IMR-90 (cell line): ENCODE data around the gene FJX1. TPM values are rescaled to one million over a fixed set of nuclear protein-coding genes. Genes with fewer than 3 reads are reported as not detected.
A peak's percentile ranks its signal among the peaks of the same experiment; 100 is the strongest.

ENCODE experiments used
- ATAC-seq: fragments of 200-7000 bp; cut with Tn5 transposase; 2 replicates; pipeline ENCODE4 v1.9.1; 2020; ENCODE audit warnings: low read depth, mild to moderate bottlenecking, moderate library complexity
- BruUV-seq: library from RNA; stranded (reverse); fragments of 400-500 nt; replicated peaks from 2 replicates; lab custom pipeline; 2021; lab: Mats Ljungman, UMichigan
- CTCF ChIA-PET: fragments of 300-600 bp; formaldehyde crosslinking; extraction: SDS; loops from one replicate; lab custom pipeline; 2021; ENCODE audit warnings: antibody characterized with exemption; lab: Yijun Ruan, JAX
- POLR2A ChIA-PET: fragments of 300-600 bp; sonication (Branson Sonifier 250); formaldehyde crosslinking; loops from one replicate; lab custom pipeline; 2022; ENCODE audit warnings: antibody characterized with exemption; ENCODE audit not compliant: unreplicated experiment; lab: Charles Lee
- DNase-seq: peaks from one replicate; pipeline ENCODE4 v3.0.0; 2013
- H2AFZ ChIP-seq: replicated peaks from 2 replicates; pipeline ENCODE3; 2013; ENCODE audit warnings: low read length, mild to moderate bottlenecking; ENCODE audit not compliant: poor library complexity
- H2AK5ac ChIP-seq: 2 replicates; pipeline ENCODE4 v1.6.1; 2013; ENCODE audit warnings: low read depth, low read length, inconsistent platforms
- H2AK9ac ChIP-seq: replicated peaks from 2 replicates; pipeline ENCODE3; 2013; ENCODE audit warnings: mild to moderate bottlenecking, low read depth, low read length, moderate library complexity; ENCODE audit not compliant: poor library complexity
- H2BK120ac ChIP-seq: 2 replicates; pipeline ENCODE4 v1.6.1; 2013; ENCODE audit warnings: low read depth, low read length, inconsistent platforms
- H2BK15ac ChIP-seq: 3 replicates; pipeline ENCODE4 v1.6.1; 2013; ENCODE audit warnings: low read depth, low read length, inconsistent platforms
- H2BK20ac ChIP-seq: 2 replicates; pipeline ENCODE4 v1.6.1; 2013; ENCODE audit warnings: low read depth, mild to moderate bottlenecking, inconsistent platforms, low read length, moderate library complexity
- H2BK5ac ChIP-seq: 2 replicates; pipeline ENCODE4 v1.6.1; 2013; ENCODE audit warnings: mild to moderate bottlenecking, low read depth, low read length, inconsistent platforms; ENCODE audit not compliant: poor library complexity, severe bottlenecking
- H3K14ac ChIP-seq: replicated peaks from 2 replicates; pipeline ENCODE4 v1.6.1; 2013; ENCODE audit warnings: low read depth, low read length, inconsistent platforms
- H3K18ac ChIP-seq: 2 replicates; pipeline ENCODE4 v1.6.1; 2013; ENCODE audit warnings: low read depth, low read length, control low read depth
- H3K23ac ChIP-seq: 2 replicates; pipeline ENCODE4 v1.6.1; 2013; ENCODE audit warnings: low read depth, low read length, inconsistent platforms
- H3K27ac ChIP-seq: 2 replicates; pipeline ENCODE4 v1.5.1; 2013; ENCODE audit warnings: mild to moderate bottlenecking, control low read depth, low read length; ENCODE audit not compliant: insufficient read depth
- H3K27me3 ChIP-seq: 2 replicates; pipeline ENCODE4 v1.6.1; 2013; ENCODE audit warnings: low read length; ENCODE audit not compliant: control insufficient read depth, insufficient read depth
- H3K36me3 ChIP-seq: 2 replicates; pipeline ENCODE4 v1.6.1; 2013; ENCODE audit warnings: low read length, mixed read lengths; ENCODE audit not compliant: control insufficient read depth, insufficient read depth
- H3K4ac ChIP-seq: 2 replicates; pipeline ENCODE4 v1.6.1; 2013; ENCODE audit warnings: low read depth, low read length, inconsistent platforms
- H3K4me1 ChIP-seq: 2 replicates; pipeline ENCODE4 v1.6.1; 2013; ENCODE audit warnings: low read length, mixed read lengths; ENCODE audit not compliant: control insufficient read depth, insufficient read depth
- H3K4me2 ChIP-seq: 2 replicates; pipeline ENCODE4 v1.6.1; 2013; ENCODE audit warnings: low read depth, mild to moderate bottlenecking, control low read depth, low read length, moderate library complexity
- H3K4me3 ChIP-seq: 2 replicates; pipeline ENCODE4 v1.5.1; 2013; ENCODE audit warnings: low read depth, mild to moderate bottlenecking, control low read depth, low read length, moderate library complexity; ENCODE audit not compliant: insufficient read depth
- H3K56ac ChIP-seq: 2 replicates; pipeline ENCODE4 v1.6.1; 2013; ENCODE audit warnings: low read length, inconsistent platforms; ENCODE audit not compliant: insufficient read depth; ENCODE audit errors: extremely low read depth
- H3K79me1 ChIP-seq, 2 experiments: 2 replicates each; pipeline ENCODE4 v1.6.1; 2013; ENCODE audit warnings: low read length in 2 of 2, inconsistent platforms in 1 of 2, low read depth in 1 of 2
- H3K9ac ChIP-seq: 2 replicates; pipeline ENCODE4 v1.6.1; 2013; ENCODE audit warnings: low read depth, low read length, control low read depth
- H3K9me1 ChIP-seq: 2 replicates; pipeline ENCODE4 v1.6.1; 2013; ENCODE audit warnings: low read length, inconsistent platforms; ENCODE audit not compliant: insufficient read depth
- H3K9me3 ChIP-seq: 2 replicates; pipeline ENCODE4 v1.6.1; 2013; ENCODE audit warnings: low read length; ENCODE audit not compliant: control insufficient read depth, insufficient read depth
- H4K20me1 ChIP-seq: 2 replicates; pipeline ENCODE4 v1.6.1; 2013; ENCODE audit warnings: low read length, inconsistent platforms; ENCODE audit not compliant: insufficient read depth
- H4K5ac ChIP-seq: 2 replicates; pipeline ENCODE4 v1.6.1; 2013; ENCODE audit warnings: mild to moderate bottlenecking, low read depth, low read length, control low read depth
- H4K8ac ChIP-seq, 2 experiments: 2 replicates each; pipeline ENCODE4 v1.6.1; 2013; ENCODE audit warnings: low read depth in 2 of 2, low read length in 2 of 2, control low read depth in 1 of 2, inconsistent platforms in 1 of 2
- H4K91ac ChIP-seq: 2 replicates; pipeline ENCODE4 v1.6.1; 2013; ENCODE audit warnings: low read depth, low read length, inconsistent platforms; ENCODE audit not compliant: insufficient read depth
- BHLHE40 ChIP-seq: fragments of 150-350 bp; IDR thresholded peaks from 2 replicates; pipeline ENCODE4 v1.6.1; 2016; ENCODE audit warnings: mild to moderate bottlenecking, low read depth, low read length
- CEBPB ChIP-seq: IDR thresholded peaks from 2 replicates; pipeline ENCODE4 v1.6.1; 2012; ENCODE audit warnings: low read depth, low read length, improper control_type of control experiment
- CHD1 ChIP-seq: IDR thresholded peaks from 2 replicates; pipeline ENCODE4 v1.6.1; 2012; ENCODE audit warnings: low read depth, low read length, improper control_type of control experiment
- FOS ChIP-seq: fragments of 150-350 bp; IDR thresholded peaks from 2 replicates; pipeline ENCODE4 v1.6.1; 2016; ENCODE audit warnings: low read depth, low read length
- MAFK ChIP-seq: IDR thresholded peaks from 2 replicates; pipeline ENCODE4 v1.6.1; 2012; ENCODE audit warnings: low read depth, low read length, improper control_type of control experiment
- MAZ ChIP-seq: IDR thresholded peaks from 2 replicates; pipeline ENCODE4 v1.6.1; 2012; ENCODE audit warnings: low read depth, mild to moderate bottlenecking, low read length, improper control_type of control experiment, moderate library complexity, borderline replicate concordance
- MXI1 ChIP-seq: IDR thresholded peaks from 2 replicates; pipeline ENCODE4 v1.6.1; 2012; ENCODE audit warnings: low read depth, mild to moderate bottlenecking, low read length, moderate library complexity, borderline replicate concordance
- NFE2L2 ChIP-seq: fragments of 150-350 bp; IDR thresholded peaks from 2 replicates; pipeline ENCODE4 v1.6.1; 2016; ENCODE audit warnings: low read depth, mild to moderate bottlenecking, low read length
- POLR2A ChIP-seq: IDR thresholded peaks from 2 replicates; pipeline ENCODE4 v1.6.1; 2012; ENCODE audit warnings: mild to moderate bottlenecking, low read depth, low read length
- RAD21 ChIP-seq: IDR thresholded peaks from 2 replicates; pipeline ENCODE4 v1.6.1; 2012; ENCODE audit warnings: low read length, improper control_type of control experiment
- RCOR1 ChIP-seq: IDR thresholded peaks from 2 replicates; pipeline ENCODE4 v1.6.1; 2012; ENCODE audit warnings: mild to moderate bottlenecking, low read length, improper control_type of control experiment; ENCODE audit not compliant: insufficient replicate concordance
- SMC3 ChIP-seq: fragments of 150-350 bp; IDR thresholded peaks from 2 replicates; pipeline ENCODE4 v1.6.1; 2016; ENCODE audit warnings: low read depth, mild to moderate bottlenecking, antibody characterized with exemption, low read length, moderate library complexity
- WGBS, 2 experiments: methylation state at CpG; one replicate each; pipeline versions ENCODE4 v1.1.5 to v1.1.7; 2013; ENCODE audit warnings: missing lambda C conversion rate in 2 of 2; ENCODE audit not compliant: insufficient read length in 1 of 2; ENCODE audit errors: extremely low coverage in 2 of 2; 5-methylcytosine and 5-hydroxymethylcytosine counted together
- dilution Hi-C: fragments of 300-500 bp; cut with HindIII; formaldehyde crosslinking; loops from one replicate; pipeline ENCODE4 v1.14.3; 2018; ENCODE audit warnings: low sequenced_read_pairs; ENCODE audit not compliant: unreplicated experiment
- in situ Hi-C: fragments of 300-500 bp; cut with MboI; formaldehyde crosslinking; loops from 3 replicates; pipeline ENCODE4 v1.14.3; 2019; ENCODE audit warnings: low sequenced_read_pairs, inconsistent platforms, mixed read lengths
- intact Hi-C: fragments of 100-400 bp; cut with micrococcal nuclease; formaldehyde crosslinking; loops from 2 replicates; pipeline ENCODE4 v1.10.0; 2022
- polyA plus RNA-seq, 3 experiments: library from polyadenylated mRNA; depleted of rRNA; stranded (reverse); fragments of >200 nt; gene quantifications; 2 replicates each; pipeline ENCODE4 v1.2.3, GENCODE V29; 2012; ENCODE audit warnings: low replicate concordance in 1 of 3
- total RNA-seq: library from RNA; depleted of rRNA; stranded (reverse); fragments of >200 nt; gene quantifications from 2 replicates; pipeline ENCODE4 v1.2.3, GENCODE V29; 2012
- TF ChIP-seq, protein P1 (sequence below): fragments of 150-350 bp; IDR thresholded peaks from 2 replicates; pipeline ENCODE4 v1.6.1; 2016; ENCODE audit warnings: low read depth, mild to moderate bottlenecking, low read length, moderate library complexity, borderline replicate concordance
- TF ChIP-seq, protein P2 (sequence below): fragments of 150-350 bp; IDR thresholded peaks from 2 replicates; pipeline ENCODE4 v1.6.1; 2017; ENCODE audit warnings: mild to moderate bottlenecking, antibody characterized with exemption, low read length, low read depth

The FJX1 gene
- total and polyA plus RNA-seq, 2 of the 4 experiments (the other 2 are of a cell fraction): 8.4 to 11.2 TPM

DNA sequence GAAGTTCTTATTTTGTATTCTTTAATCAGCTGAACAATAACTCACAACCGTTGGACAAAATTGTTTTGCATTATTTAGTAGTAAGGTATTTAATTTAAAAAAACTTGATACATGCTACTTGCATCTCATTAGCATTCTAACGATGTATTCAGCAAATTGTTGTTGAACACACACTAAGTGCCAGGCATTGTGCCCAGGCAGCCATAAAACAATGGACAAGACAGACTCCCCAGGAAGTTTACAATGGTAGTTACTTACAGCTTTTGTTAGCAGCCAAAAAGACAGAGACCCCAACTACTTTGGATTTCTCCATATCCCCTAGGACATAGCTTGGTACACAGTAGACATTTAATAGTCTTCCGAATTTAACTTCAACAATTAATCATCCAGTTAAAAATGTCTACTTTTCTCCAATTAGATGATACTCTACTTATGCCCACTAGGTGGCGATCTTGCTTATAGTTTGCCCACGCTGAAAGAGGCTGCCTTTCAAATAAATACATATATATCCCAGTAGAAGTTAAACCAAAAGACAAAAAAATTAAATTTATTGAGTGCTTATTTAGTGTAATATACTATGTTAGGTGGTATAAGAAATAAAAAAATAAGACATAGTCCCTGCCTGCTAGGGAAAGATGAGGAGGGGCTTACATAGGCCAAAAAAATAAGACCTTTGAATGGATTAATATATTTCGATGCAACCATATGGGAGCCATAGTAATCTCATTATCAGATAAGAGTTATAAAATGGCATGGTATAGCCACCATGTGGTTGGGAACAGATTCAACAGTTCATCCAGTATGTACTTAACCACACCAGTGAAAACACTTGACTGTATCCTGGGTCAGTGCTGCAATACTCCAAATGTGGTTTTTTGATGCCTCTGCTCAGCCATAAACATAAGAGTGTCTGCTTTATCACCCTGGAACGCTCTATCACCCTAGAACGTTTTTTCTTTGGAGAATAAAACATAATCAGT is 2.0 kb upstream of the FJX1 start:
- POLR2A ChIA-PET: no interaction called here
- CTCF ChIA-PET: interaction anchor here (0.6 to 1.1 kb wide), 4 partner anchors 30 to 643 kb away, joined by 3 to 4 read pairs (median 4); no protein-coding TSS in a partner anchor
- DNase-seq (peak; percentile 74), ATAC-seq (no peak)
- no peak overlapping the region for H2AFZ ChIP-seq
- H3K9ac ChIP-seq: no peak overlapping the region
- no TSS peak for BruUV-seq
- H4K20me1 ChIP-seq: no peaks in the 10 kb centered on the region; the same call in 1 of the 2 replicates
- H3K4ac ChIP-seq: peak overlapping the region; percentile 74
- peaks cover 6% of the 10 kb centered on the region for H3K4me1 ChIP-seq
- peak overlapping the region; percentile 69 for H2BK120ac ChIP-seq
- no peak overlapping the region for H3K4me2 ChIP-seq
- peak overlapping the region; percentile 80 for H2AK5ac ChIP-seq
- H3K79me1 ChIP-seq: peaks cover 9 to 21% of the 10 kb centered on the region in 2 experiments
- no peaks in the 10 kb centered on the region for H3K36me3 ChIP-seq
- peak overlapping the region; percentile 49 for H2BK20ac ChIP-seq
- H3K9me1 ChIP-seq: peaks cover 9% of the 10 kb centered on the region
- no peak overlapping the region for H4K5ac ChIP-seq
- dilution Hi-C loops: no loop called here
- no peak overlapping the region for H3K4me3 ChIP-seq
- no peak overlapping the region for H3K18ac ChIP-seq
- intact Hi-C loops: loop anchor here (1.0 to 5.0 kb wide), 7 partner anchors 129 to 863 kb away; partner anchors contain the start of gene LDLRAD3
- peak overlapping the region; percentile 37 for H2BK5ac ChIP-seq
- H4K91ac ChIP-seq: peak overlapping the region; percentile 81; the same call in 1 of the 2 replicates
- in situ Hi-C loops: loop anchor here (5.0 to 25.0 kb wide), 3 partner anchors 519 to 846 kb away; no protein-coding TSS in a partner anchor
- no peaks in the 10 kb centered on the region for H3K9me3 ChIP-seq
- no peaks in the 10 kb centered on the region for H3K27me3 ChIP-seq
- peak overlapping the region; percentile 90; the same call in 2 of the 3 replicates for H2BK15ac ChIP-seq
- H3K14ac ChIP-seq: peak overlapping the region; percentile 30
- no peak overlapping the region for H2AK9ac ChIP-seq
- WGBS, 2 experiments: no CpG with 5 or more reads among the region's 8 CpGs
- H4K8ac ChIP-seq: peak overlapping the region in 1 of 2 experiments; percentile 52; a peak in 1 of 4 replicates
- no peak overlapping the region for H3K56ac ChIP-seq
- H3K27ac ChIP-seq: no peak overlapping the region
- no peak overlapping the region for H3K23ac ChIP-seq
- peak; percentile 91 for TF ChIP-seq SMC3
- TF ChIP-seq NFE2L2: no peak
- TF ChIP-seq BHLHE40: no peak
- no peak for TF ChIP-seq MAFK
- TF ChIP-seq RCOR1: no peak
- TF ChIP-seq FOS: no peak
- TF ChIP-seq MAZ: no peak
- TF ChIP-seq POLR2A: peak; percentile 50; the same call in 1 of the 2 replicates
- no peak for TF ChIP-seq MXI1
- peak; percentile 88 for TF ChIP-seq RAD21
- no peak for TF ChIP-seq CHD1
- TF ChIP-seq, protein P1, sequence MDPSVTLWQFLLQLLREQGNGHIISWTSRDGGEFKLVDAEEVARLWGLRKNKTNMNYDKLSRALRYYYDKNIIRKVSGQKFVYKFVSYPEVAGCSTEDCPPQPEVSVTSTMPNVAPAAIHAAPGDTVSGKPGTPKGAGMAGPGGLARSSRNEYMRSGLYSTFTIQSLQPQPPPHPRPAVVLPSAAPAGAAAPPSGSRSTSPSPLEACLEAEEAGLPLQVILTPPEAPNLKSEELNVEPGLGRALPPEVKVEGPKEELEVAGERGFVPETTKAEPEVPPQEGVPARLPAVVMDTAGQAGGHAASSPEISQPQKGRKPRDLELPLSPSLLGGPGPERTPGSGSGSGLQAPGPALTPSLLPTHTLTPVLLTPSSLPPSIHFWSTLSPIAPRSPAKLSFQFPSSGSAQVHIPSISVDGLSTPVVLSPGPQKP: no peak
- TF ChIP-seq CEBPB: peak; percentile 56
- TF ChIP-seq, protein P2, sequence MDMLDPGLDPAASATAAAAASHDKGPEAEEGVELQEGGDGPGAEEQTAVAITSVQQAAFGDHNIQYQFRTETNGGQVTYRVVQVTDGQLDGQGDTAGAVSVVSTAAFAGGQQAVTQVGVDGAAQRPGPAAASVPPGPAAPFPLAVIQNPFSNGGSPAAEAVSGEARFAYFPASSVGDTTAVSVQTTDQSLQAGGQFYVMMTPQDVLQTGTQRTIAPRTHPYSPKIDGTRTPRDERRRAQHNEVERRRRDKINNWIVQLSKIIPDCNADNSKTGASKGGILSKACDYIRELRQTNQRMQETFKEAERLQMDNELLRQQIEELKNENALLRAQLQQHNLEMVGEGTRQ: no peak
